ENCODE results near the gene LENG8.

DNA sequence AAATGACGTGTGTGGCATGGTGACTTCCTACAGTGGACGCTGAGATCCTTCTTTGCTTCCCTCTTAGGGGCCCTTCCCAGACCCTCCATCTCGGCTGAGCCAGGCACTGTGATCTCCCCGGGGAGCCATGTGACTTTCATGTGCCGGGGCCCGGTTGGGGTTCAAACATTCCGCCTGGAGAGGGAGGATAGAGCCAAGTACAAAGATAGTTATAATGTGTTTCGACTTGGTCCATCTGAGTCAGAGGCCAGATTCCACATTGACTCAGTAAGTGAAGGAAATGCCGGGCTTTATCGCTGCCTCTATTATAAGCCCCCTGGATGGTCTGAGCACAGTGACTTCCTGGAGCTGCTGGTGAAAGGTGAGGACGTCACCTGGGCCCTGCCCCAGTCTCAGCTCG, 58.8 kb downstream of the LENG8 start:
- no peak for TF ChIP-seq GATA3 (IDR thresholded peaks at IDR 0.05; ENCODE audit: low read depth, low read length)
- TF ChIP-seq GATA2 (IDR thresholded peaks at IDR 0.05; ENCODE audit: low read depth, low read length), result no peak

Measured in SH-SY5Y (cell line).